ENCODE results near the gene HOXA4.
A peak's percentile ranks its signal among the peaks of the same experiment; 100 is the strongest.

The HOXA4 gene

GRCh38 chr7:27154901-27155815 is 24.6 kb upstream of the HOXA4 start:
- peak overlapping the region; percentile 57 for H3K27ac ChIP-seq
- no peak for TF ChIP-seq ZFX (IDR thresholded peaks at IDR 0.05)
- no peak for TF ChIP-seq CTCF (conservative IDR thresholded peaks at IDR 0.05)

DNA sequence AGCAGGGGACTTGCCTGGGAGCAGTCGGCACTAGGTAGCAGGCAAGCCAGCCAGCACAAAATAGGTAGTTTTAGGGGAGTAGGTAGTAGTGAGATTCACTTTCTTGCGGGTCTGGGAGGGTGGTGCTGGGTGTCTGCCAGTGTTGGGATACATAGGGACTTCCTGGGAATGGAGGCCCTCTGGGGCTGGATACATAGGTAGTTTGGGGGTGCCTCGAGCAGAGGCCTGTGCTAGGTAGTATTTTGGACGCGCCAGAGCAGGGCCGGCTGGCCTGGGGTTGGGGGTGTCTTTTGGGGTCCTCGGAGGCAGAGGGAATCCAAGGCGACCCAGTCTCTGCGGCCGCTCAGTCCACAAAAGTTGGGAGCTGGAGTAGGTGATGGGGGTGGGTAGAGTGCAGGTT is 23.8 kb upstream of the HOXA4 start:
- H3K27ac ChIP-seq, result no peak overlapping the region
- no peak for TF ChIP-seq CTCF (conservative IDR thresholded peaks at IDR 0.05)
- TF ChIP-seq ZFX (IDR thresholded peaks at IDR 0.05), result no peak

DNA sequence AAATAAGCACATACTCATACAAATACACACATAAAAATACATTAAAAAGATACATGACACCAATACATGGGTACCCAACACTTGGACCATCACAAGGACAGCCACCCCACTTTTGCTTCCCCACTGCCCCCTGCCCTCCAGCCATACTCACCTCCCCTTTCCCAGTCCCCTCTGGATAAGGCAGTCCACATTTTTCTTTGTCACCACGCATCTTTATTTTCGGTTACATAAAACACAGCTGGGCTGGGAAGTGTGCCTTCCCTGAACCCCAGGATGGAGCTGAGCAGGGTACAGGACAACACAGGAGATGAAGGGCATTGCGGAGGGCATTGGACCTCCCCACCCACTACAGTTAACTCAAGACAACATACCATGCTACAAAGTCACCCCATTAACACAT is 23.0 kb upstream of the HOXA4 start:
- no peak overlapping the region for H3K27ac ChIP-seq
- no peak for TF ChIP-seq ZFX (IDR thresholded peaks at IDR 0.05)
- TF ChIP-seq CTCF (conservative IDR thresholded peaks at IDR 0.05), result no peak

GRCh38 chr7:27152816-27153442 is 22.4 kb upstream of the HOXA4 start:
- H3K27ac ChIP-seq, result no peak overlapping the region
- TF ChIP-seq ZFX (IDR thresholded peaks at IDR 0.05) (no peak), CTCF (conservative IDR thresholded peaks at IDR 0.05) (no peak)

DNA sequence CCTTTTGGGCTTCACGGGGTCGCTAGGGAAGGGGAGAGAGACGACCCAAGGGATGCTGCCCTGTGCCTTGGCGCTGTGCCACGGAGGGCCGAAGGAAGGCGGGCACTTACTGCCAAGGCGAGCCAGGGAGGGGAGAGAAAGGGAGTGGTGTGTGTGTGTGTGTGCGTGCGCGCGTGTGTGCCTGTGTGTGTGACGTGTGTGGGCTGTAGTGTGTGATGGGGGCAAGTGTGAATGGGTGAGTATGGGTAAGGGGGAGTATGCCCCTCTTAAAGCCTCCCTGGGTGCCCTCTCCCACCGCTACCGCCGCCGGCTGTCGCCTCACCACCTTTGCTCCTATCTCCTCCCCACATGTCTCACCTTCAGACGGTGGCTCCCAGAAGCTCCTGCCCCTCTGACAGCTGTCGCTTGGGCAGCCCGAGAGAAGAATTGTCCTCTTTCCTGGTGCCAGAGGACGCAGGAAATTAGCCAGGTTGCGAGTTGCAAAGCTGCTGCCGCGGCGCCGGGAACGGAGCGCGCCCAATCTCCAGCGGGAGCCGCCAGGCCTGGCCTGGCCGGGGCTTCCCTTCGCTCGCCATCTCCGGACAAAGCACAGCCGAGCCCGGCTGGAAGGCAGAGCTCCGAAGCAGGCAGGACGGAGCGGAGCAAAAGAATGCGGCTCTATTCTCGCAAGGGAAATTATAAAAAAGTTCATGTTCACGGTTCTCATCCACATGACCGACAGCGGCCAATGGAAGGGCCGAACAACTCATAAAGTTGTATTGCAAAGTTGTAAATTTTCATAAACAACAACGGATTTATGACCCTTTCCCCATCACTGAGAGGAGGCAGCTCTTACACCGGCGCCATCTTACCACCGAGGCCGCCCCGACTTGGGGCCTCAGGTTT is 21.6 kb upstream of the HOXA4 start, which contains the start of gene HOXA3:
HOXA3 (minus strand) TSS at position 653 of the 885 bp plus-strand sequence. CDS start 41,943 bp downstream, outside the sequence.
- no peak within 1 kb of the TSS for H3K27ac ChIP-seq
- no peak for TF ChIP-seq ZFX (IDR thresholded peaks at IDR 0.05)
- TF ChIP-seq CTCF (conservative IDR thresholded peaks at IDR 0.05), result no peak

DNA sequence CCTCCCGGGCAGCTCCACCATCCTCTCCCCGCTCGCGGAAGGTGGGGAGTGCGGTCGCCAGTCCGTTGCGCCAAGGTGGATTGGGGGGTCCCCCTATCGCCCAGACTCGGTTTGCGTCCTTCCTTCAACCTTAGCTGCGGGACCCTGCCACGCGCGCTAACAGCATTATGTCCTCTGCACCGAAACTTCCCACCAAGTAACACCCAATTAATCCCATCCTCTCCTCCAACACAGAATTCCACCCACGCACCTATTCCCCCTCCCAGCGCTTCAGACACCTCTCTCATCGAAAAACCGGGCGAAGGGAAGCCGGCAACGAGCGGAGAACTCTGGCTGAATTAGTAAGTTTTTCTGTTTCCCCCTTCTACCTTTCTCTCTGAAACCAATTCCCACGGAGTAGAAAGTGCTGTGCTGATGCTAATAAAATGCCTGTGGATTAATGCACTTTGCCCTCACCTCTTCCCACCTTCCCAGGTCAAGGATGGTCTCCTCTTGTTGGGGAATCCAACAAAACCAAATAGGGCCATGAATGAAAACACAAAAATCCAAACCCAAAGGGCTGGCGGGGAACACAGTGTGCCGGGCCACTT is 20.9 kb upstream of the HOXA4 start:
- no peak for TF ChIP-seq CTCF (conservative IDR thresholded peaks at IDR 0.05)
- TF ChIP-seq ZFX (IDR thresholded peaks at IDR 0.05), result no peak
- H3K27ac ChIP-seq, result peak overlapping the region; percentile 77; the same call in 1 of the 2 replicates
